Measurements from ENCODE around the gene NRN1.

NRN1 gene

DNA sequence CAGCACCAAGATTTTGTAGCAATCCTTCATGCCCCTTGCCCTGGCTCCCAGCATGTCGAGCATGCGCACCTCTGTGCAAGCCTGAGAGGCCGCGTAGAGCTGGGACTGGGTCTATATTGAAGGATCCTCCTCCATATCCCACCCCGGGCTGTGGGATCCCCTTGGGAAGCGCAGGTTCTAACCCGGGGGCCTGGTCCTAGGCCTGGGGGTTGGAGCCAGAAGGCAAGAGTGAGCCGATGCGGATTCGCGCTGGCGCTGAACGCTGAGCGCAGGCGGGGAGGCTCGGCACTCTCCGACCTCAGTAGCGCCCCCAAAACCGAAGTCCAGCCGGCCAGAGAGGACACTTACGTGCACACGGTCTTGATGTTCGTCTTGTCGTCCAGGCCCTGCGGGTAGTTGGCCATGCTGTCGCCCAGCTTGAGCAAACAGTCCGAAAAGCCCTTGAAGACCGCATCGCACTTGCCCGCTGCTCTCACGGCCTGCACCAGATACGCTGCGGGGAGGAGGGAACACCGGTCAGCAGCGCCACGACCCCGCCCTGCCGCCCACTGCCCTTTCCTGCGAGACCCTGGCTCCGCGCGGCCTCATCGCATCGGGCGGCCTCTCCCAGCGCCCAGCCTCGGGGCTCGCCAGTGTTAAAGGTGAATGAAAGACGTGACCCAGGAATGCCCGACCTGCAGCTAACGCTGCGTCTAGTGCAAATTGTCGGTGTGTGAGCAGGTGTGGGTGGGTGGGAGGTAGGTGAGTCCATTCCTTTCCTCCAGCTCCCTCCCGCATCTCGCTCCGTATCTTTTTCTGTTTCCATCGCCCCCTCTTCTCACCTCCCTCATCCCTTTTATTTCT, 4.5 kb downstream of the NRN1 start:
- DNase-seq = no peak

GRCh38 chr6:6001443-6001842, 5.3 kb downstream of the NRN1 start:
- DNase-seq = no peak

DNA sequence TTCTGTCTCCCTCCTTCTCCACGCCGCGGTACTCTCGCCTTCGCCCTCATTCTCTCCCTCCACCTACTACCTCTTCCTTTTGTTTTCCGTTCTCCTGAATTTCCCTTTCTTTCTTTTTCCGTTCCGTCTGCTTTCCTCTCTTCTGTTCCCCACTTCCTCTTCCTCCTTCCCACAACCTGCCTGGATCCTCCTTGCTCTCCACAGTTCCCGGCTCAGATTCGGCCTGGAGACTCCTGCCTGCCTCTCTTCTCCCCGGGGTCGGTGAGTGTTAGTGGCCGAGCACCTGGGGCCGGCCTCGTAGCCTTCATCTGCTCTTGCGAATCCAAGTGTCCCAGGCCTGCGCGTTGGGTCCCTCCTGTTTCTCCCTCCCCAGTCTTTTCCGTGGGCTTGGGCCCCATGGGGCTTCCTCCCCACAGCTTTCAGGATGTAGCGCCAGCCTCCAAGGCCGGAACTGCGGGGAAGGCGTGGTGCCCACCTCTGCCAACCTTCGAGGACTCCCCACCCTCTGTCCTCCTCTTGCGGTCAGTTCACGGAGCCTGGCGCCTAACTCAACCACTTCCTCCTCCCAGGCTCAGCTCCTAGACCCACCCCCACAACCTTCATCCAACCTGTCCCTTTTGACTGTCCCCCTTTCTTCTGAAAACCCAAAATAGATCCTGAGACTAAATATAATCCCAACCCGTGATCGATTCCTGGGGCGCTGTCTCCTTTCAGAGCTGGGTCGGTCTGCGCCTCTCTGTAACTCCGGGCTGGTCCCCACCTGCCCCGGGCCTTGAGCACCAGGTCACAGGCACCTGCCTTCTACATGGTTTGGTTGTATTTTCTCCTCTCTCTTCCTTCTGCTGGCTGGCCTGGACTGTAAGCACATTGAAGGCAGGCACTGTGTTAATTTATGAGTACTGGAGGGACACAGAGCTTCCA, 6.8 kb downstream of the NRN1 start:
- DNase-seq = no peak

GRCh38 chr6:5998711-5999687, 7.7 kb downstream of the NRN1 start:
- no peak for DNase-seq

DNA sequence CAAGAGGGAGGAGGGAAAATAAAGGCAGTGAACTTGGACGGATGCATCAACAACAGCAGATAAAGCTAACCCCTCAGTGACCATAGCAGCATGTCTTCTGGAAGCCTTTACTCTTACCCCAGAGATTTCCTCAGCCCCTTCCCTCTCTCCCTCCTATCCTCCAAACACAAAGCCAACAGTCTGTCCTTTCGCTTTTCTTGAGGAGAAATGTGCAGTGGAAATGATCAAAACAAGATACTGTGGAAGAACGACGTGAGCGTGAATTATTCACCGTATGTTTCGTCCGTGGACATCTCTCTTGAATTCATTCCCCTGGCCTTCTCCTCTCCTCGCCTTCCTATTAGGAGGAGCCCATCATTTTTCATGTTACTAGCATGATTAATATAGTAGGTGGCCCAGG, 8.5 kb downstream of the NRN1 start:
- DNase-seq = no peak

GRCh38 chr6:5997420-5997987, 9.2 kb downstream of the NRN1 start:
- peak; percentile 87 for DNase-seq

- DNase-seq = no peak
Observed at GRCh38 chr6:5996714-5997419, 9.9 kb downstream of the NRN1 start.

- peak; percentile 55 for DNase-seq
Observed at GRCh38 chr6:5995949-5996713, 10.6 kb downstream of the NRN1 start.

GRCh38 chr6:5995658-5995948, 11.1 kb downstream of the NRN1 start:
- DNase-seq = no peak

DNA sequence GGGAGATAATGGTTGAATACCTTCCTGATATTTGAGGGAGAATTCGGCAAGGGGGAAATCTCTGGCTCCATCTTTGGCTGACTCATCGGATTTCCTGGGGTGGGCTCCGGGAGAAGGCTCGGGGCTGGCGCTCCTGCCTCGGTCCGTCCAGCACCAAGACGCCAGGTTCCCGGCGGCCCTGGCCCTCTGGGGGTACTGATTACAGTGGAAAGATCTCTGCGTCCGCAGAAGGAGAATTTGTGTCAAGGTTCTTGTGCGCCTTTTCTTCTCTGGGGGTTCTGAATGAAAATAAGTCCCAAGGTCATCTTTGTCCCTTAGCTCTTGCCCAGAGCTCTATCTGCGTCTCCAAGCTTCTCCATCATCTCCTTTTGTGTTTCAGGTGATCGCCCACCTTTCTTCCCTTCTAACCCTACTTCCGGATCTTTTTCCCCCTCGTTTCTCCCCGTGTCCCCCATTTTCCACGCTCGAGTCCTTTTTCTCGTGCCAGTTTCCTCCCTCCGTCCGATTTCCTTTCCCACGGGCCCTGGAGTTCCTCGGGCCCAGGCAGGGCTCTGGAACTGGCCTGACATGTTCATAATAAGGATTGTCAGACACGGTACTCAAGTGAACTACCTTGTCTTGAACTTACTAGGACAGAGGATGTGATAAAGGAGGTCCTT, 11.6 kb downstream of the NRN1 start:
- no peak for DNase-seq

GRCh38 chr6:5994234-5994998, 12.3 kb downstream of the NRN1 start:
- DNase-seq = no peak

GRCh38 chr6:5992551-5993225, 14.0 kb downstream of the NRN1 start:
- DNase-seq = no peak

- no peak for DNase-seq
Observed at GRCh38 chr6:5990786-5991185, 15.9 kb downstream of the NRN1 start.

- DNase-seq = peak; percentile 86
Observed at GRCh38 chr6:5989141-5989723, 17.5 kb downstream of the NRN1 start.

DNA sequence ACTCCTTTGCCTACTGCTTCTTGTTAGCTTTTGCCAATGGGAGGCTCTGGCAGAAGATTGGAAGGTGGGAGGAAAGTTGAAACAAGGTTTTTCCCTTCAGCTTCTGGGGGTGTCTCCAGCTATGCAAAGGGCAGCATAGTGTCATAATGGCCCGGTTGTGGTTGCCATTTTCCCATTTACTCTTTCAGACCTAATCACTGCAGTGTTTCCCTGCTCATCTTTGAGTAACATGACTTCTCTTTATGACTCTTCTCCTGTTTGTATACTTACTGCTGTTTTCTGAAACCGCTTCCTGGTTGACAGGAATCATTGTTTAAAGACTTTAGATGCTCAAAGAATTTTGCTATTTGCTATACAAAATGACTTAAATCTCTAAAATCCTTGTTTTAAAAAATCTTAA, 19.9 kb downstream of the NRN1 start:
- DNase-seq = no peak

DNA sequence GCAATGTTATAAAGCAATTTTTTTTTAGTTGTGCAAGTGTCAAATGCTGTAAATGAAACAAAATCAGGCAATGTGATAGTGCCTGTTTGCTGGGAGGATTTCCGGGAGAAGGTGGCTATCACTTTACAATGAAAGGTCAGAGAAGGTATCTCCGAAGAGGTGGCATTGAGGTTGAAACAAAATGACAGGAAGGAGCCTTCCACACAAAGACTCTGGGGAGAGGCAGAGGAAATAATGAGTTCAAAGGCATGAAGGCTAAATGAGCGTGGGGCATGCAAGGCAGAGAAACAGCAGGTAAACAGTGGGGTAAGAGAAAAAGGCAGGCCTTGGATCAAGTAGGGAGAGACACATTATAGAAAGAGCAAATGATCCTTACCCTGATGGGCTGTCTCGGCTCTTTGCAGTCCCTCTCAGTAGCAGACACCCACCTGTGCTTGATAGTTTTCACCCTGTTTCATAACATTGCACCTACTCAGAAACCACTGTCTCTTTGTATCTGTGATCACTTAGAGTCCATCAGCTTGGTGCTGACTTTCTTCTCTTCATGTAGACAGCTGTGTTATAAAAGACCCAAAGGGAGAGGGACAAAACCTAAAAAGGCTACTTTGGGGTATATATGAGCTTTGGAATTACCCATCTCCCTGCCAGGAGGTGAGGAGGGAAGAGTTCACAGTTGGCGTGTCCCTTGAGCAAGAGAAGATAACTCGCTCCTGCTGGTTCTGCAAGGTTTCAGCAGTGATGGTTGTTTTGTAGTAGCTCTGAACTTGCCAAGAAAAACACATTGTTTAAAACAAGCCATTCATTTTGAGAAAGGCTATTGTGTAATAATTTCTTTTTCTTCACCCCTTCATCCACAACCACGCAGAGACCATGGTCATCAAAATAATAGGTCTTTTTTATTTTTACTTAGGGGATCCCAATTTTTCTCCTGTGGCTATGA, 22.3 kb downstream of the NRN1 start:
- DNase-seq = no peak
